NOMO-1 treated with DMSO at 0.1 percent for 48 hours (cell line): ENCODE data around the gene C1orf159.

ENCODE experiments used
- DNase-seq: peaks from one replicate; lab custom pipeline; 2025; ENCODE audit not compliant: unreplicated experiment; lab: John Stamatoyannopoulos, UW

C1orf159 gene

DNA sequence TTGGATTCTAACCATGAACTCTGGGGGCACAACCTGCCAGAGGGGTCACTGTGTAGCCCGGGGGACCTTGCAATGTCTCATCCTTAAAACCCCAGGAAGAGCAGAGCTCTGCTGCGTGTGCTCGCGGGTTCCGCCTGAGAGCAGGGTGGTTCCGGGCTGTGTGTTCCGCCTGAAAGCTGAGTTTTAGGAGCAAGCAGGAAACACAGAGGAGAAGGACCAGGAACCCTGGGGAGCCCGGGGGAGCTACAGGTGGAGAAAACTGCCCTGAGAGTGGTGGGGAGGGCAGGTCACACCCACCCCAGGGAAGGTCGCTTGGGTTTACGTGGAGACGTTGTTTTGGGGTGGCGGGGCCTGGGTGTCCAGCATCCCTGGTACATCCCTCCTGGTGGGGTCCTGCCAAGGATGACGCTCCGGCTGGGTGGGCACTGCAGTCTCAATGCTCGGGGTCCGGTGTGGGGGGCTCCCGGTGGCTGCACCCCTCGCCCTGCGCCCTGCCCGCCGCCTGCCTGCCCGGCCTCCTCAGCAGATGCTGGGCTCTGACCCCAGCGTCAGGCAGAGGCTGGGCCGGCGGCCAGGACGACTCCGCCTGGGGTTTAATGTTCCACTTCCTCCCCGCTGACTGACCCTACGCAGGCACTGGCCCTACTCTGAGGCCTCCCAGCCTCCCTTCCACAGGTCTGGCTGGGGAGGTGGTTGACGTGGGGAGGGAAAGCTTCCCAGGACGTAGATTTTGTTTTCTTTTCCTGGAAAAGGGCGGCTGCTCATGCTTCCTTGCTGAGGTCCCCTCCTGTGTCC is 17.3 kb upstream of the C1orf159 start:
- DNase-seq, result no peak

DNA sequence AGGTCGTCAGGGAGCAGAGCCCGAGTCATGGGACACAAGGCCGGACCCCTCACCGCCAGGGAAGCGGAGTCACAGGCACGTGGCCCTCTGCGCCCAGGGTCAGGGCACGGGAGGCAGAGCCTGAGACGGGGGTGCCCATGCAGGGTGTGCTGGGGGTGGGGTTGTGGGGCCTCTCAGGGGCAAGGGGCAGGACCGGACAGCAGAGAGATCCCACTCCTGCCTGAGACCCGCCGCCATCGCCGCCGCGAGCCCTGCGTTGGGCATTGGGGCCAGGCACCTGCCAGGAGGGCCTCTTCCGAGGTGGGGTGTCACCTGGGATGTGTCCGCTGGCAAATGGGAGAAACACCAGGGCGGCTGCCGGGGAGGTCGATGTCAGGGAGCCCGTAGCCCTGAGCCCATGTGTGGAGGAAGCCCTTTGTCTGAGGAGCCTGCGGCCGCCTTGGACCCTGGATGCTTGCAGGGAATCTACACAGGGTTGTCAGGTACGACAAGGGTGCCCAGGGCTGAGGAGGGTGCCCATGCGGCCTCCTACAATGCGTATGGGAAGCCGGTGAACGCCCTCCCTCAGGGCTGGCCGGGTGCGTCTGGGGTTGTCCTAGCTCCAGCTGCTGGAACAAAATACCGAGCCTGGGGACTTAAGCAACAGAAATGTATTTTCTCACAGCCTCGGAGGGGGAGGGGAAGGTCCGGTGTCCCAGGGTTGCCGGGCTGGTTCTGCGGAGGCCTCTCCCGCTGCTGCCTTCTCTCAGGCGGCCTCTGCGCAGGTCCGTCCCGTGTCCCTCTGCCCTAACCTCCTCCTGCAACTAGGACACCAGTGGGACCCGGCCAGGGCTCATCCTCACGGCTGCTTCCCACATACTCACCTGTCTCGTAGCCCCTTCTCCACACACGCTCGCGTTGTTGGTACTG is 16.4 kb upstream of the C1orf159 start:
- DNase-seq, result no peak

DNA sequence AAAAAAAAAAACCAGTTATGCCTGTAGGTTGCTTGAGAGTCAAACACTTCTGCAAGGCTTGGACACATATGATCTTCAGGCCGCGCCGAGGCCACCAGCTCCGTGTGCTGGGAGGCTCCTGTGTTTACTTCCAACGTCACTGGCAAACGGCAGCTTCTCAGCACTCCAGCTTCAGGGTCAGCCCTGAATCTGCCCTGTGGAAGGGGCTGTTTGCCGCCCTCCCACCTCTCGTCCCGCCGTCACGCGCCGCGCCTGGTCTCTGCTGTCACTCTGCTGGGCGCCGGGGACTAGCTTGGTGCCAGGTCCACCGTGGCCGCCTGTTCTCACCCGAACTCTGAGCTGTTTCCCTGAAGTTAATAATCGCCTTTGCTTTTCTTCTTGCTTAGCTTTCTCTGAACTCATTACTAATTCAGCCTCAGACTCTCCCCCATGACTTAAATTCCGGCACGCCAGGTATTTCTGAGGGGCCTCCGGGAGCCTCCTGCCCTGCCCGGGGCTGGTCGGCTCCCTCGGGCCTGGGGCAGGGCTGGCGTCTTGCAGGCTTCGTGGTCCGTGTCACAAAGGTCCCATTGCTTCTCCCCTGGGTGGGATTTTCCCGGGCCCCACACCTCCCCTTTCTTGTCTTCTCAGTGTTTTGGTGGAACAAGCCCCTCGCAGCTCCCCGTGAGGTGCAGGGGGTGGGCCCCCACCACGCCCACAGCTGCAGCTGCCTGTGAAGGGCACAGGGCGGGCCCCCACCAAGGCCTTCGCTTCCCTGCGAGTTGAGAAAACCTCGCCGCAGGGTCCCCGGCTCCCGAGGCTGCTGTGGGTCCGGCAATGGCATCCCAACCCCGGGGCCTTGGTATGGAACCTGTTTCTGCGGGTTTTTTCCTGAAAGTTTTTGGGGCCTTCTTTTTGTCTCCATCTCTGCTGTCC is 14.6 kb upstream of the C1orf159 start:
- no peak for DNase-seq

DNA sequence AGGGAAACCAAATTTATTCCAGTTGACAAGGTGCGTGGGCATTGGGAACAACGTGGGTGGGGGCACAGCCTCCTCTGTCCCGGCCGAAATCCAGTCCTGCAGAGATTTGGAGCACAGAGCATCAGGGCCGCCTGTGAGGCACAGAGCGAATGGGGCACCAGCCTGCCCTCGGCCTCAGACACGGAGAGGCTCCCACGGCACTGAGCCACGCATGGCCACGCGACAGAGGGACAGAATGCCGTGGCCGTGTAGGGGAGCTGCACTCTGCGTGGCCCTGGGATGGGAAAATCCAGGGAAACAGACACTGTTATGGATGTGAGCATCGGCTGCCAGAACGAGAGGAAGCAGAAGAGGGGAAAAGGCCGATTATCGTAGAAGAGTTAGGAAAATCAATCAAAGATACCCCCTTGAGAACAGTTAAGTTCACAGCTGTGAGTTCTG is 13.5 kb upstream of the C1orf159 start:
- no peak for DNase-seq

DNA sequence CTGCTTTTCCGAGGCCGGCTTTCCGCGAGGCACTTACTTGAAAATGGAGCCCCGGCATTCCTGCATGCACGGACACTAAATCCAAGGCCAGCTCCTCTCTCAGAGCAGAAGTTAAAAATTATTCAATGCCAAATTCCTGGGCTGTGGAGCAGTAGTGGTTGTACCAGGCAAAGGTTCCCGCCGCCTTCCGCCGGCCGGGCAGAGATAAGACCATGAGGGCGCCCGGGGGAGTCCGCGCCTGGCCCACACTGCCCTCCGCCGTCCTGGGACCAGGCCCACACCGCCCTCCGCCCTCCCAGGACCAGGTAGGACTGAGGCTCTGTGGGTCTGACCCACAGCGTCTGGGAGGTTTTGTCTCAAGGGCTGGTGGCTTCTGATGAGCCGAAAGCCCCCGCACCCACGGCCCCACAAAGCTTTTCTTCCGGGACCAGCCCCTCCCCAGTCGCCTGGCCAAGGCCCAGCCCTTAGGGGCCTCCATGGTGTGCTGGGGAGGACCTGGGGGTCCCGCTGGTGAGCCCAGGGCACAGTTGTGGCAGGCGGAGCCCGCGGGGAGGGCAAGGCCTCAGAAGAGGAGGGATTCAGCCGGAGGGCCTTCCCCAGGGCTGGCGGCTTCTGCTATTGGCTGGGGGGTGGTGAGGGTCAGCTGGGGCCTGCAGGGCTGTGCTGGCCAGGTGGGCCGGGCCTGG is 12.7 kb upstream of the C1orf159 start:
- DNase-seq, result no peak

DNA sequence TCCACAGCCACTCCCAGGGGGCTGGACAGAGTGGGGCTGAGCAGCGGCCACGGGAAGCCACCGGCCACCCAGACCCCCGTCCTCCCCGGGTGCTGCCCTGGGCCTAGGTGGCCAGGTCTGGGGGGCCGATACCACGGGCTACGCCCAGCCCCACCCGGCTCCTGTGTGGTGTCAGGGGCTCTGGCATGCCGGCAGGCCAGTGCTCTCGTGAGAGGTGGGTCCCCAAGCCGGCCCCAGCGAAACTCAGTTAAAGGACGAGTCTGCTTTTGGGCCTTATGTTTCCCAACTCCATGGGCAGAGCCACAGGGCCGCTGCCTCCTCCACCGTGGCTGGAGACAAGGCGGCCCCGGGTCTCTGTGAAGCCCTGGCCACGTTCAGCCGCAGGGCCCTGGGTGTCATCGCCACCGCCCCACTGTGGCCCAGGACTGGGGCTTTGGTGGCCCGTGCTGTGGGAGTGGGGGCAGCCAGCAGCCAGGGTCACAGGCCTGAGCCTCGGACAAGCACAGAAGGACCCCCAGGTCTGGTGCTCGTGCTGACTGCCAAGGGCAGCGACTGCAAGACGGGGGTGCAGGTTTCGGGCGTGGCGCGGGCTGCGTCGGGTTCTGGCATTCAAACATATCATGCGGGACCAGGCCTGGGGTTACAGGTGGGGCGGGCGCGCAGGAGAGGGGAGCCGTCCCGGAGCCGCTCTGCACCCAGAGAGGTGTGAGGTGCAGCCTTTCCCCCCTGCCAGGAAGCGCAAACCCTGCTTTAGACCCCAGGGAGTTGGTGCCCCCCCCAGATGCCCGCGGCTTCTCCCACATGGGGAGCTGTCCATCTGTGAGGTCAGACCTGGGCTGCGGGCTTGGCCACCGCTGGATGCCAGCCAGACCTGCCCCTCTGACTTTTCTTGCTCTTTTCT is 11.9 kb upstream of the C1orf159 start:
- no peak for DNase-seq

DNA sequence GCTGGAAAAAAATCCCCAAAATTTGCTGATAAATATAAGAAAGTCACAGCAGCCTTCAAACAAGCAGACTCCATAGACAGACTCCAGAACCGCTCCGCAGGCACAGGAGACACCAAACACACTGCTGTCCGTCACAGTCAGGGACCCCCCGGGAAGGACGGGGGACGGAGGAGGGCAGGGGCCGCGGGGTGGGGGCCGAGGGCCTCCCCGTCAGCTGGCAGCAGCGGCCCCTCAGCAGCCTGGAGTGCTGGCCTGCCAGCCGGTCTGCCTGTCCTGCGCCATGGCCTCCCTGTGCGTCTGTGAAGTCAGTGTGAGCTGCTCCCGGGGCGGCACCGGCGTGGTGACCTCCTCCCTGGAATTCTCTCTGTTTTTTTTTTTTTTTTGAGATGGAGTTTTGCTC is 10.1 kb upstream of the C1orf159 start:
- no peak for DNase-seq

DNA sequence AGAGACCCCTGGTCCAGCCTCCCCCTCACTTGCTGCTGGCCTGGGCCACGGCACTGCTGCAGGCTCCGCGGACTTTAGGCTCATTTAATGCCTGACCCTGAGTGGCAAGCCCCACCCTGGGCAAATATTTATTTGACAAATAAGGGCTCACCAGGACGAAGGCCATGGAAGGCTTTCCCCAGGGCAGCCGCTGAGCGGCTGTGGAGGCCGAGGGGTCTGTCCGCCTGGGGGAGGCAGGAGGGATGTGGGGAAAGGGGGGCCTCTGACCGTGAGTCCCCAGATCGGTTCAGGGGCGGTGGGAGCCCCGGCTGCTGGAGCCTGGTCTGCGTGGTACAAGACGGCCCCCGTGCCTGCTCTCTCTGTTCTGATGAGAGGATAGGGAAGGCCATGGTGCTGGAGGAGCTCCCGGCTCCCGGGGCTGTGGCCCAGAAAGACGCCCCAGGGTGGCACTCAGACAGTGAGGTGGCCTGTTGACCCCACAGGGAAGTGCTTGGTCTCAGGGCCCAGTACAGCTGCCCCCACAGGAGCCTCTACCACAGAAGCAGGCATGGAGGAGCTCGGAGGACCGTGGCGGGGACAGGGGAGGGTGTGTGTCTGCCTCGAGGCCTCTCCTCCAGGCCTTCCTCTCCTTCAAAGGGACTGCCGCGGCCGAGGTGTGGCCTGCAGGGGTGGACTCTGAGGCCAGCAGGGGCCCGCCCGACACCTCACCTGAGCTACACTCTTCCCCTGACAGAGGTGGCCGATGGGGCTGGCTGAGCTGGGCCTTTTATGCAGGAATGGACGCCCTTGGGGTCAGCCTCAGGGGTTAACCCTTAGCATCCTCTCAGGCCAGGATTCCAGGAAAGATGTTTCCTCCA is 9.1 kb upstream of the C1orf159 start:
- DNase-seq, result no peak

DNA sequence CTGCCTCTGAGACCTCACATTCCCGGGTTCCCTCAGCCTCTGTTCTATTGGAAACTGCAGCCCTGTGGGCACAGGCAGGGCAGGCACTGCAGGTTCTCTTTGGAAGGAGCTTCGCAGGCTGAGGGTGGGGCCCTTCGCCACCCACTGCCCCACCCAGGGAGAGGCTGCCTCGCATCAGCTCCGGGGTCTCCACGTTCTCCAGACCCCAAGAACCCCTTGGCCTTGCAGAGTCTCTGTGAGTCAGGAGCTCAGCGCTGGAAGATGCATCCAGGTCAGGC is 8.6 kb upstream of the C1orf159 start:
- DNase-seq, result no peak

DNA sequence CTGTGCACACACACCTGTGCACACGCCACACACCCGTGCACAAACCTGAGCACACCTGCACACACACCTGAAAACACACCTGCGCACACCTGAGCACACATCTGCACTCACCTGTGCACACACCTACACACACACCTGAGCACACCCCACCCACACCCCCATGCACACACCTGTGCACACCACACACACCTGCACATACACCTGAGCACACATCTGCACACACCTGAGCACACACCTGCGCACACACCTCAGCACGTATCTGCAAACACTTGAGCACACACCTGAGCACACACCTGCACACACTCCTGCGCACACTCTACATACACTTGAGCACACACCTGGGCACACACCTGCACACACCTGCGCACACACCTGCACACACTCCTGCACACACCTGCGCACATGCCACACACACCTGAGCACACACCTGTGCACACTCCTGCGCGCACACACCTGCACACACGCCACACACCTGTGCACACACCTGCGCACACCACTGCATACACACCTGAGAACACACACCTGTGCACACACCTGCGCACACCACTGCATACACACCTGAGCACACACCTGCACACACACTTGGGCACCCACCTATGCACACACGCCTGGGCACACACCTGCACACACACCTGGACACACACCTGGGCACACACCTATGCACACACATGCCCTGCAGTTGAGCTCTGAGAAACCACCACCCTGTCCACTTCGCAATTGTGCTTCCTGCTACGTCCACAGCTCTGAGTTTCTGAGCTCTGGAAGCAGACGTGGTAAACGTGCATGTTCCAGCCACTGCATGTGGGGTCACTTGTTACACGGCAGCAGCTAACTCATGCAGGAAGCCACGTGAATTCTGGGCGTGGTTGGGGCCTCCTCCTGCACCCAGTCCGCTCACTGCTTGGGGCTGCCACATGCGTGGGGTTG is 8.0 kb upstream of the C1orf159 start:
- DNase-seq, result peak; percentile 27

DNA sequence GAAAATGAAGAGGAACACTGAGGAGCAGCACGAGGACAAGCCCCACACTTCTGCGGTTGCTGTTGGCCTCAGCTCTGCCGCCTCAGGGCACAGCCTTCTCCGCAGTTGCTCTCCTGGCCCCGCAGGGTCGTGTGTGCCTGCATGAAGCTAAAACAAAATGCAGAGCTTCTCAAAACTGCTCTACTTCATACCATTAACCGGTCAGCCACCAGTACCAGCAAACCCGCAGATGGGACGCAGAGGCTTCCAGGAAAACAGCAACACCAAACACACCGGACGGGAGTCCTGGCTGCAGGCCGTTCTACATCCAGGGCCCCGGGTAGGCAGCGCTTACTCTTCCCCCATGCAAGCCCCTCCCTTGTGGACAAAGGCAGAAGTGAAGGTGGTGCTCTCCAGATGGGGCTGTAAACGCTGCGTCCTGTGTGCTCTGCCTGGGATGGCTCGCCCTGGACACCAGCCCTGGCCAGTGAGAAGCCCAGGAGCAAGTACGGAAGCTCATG is 7.1 kb upstream of the C1orf159 start:
- peak; percentile 21 for DNase-seq

DNA sequence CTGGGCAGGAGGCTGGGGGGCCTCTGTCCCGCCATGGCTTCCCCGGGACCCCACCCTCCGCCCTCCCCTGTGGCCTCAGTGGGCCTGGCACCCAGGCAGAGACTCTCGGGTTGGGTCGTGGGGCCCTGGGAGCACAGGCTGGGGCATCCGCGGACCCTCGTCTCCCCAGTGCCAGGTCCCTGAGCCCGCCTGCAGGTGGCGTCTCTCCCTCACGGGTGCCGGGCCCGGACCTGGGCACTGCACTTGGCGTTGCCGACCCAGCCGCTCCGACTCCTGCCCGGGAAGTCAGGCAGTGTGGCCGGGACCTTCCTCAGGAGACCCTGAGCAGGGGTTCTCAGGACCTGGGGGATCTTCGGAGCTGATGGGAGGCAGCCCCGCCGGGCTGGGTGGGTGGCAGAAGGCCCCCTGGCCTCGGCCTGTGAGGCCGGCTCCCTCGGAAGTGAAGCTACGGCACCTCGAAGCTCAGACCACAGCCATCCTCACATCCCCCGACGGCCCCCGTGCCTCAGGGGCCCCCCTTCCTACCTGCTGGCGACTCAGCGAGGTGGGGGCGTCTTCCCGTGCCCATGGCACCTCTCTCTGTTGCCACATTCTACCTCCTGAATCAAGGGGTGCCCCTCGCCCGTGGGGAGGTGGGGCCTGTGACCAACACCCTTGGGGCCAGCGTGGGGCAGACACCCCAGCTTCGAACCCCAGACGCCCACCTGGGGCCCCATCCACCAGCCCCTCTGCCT is 6.4 kb upstream of the C1orf159 start:
- peak; percentile 62 for DNase-seq

DNA sequence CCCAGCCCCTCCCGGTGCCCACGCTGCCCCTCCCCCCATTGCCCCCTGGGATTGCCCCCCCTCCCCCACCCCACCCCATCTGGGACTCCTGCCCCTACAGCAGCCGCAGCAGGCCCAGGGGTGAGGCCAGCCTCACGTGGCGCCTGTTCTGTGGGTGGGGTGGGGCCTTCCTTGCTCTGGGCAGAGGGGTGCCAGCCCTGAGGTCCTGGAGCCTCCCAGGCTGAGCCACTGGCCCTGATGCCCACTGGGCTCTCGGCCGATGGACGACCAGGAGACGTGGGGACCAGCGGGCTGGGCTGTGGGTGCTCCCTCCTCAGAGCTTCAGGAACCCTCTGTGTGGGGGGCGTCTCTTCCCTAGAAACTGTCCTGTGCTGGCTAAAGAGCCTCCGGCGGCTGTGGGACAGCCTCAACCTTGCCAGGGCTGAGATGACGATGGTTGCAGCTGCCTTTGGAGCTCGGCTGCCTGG is 5.8 kb upstream of the C1orf159 start:
- DNase-seq, result no peak

DNA sequence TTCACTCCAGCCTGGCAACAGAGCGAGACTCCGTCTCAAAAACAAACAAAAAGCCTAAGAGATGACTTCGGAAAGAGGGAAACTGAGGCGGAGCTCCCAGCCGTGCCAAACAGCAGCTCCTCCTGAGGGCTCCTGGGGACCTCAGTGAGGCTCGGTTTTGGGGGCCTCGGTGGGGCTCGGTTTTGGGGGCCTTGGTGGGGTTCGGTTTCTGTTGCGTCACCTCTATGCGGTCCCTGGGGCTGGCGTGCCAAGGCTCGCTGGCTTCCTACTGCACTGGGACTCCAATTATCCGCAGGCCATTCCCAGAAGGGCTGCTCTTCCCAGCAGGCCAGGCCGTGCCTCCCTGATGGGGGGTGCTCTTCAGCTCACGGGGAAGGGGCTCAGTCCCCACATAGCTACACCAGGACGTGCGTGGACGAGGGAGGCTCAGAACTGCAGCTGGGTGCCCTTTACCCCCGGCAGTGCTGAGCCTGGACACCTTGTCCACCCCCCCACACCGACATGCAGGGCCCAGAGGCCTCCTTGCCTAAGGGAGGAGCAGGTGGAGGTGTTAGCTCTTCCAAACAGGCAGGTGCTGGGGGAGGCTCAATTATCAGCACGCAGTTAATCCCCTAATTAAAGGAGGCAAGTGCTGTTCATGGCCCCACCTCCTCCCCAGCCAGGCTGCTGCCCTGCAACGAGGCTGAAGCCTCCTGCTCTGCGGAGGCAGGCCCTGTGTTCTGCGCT is 5.1 kb upstream of the C1orf159 start:
- no peak for DNase-seq

DNA sequence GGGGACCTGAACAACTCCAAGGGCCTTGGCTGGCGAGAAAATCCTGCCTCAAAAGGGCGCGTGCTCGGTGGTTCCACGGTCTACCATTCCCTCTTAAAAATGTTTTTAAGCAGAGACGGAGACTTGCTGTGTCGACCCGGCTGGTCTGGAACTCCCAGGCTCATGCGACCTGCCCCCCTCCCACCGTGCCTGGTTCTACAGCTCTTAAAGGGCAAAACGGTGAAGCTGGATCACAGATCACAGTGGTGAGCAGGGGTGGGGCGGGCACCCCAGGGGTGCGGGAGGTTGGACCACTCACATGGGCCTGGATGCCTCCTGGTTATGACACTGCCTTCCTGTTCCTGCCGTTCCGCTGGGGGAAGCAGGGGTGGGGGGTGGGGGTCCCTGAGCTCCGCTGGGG is 4.2 kb upstream of the C1orf159 start:
- no peak for DNase-seq

DNA sequence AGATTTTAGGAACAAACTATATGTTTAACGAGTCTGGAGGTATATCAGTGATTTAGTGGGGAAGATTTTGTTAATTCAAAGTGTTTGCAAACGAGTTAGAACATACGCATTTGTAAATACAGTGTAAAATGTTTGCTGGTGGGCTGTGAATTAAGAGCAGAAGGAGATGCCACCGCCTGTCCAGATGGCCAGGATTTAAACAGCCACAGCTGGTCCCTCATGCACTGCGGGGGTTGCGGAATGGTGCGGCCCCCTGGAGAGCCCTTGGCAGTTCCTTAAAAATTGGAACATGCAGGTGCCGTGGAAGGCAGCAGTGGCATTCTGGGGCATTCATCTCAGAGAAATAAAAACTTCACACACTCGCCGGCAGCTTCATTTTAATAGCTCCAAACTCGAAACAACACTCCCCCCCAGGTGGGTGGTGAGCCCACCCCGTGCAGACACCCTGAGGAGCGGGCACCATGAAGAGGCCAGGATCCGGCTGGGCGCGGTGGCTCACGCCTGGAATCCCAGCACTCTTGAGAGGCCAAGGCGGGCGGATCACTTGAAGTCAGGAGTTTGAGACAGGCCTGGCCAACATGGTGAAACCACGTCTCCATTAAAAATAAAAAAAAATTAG is 3.5 kb upstream of the C1orf159 start:
- DNase-seq, result no peak
